ENCODE data around the gene FBXW9. TPM values are rescaled to one million over a fixed set of nuclear protein-coding genes. Genes with fewer than 3 reads are reported as not detected.
A peak's percentile ranks its signal among the peaks of the same experiment; 100 is the strongest.

Gene FBXW9
- total RNA-seq, 2 donors from 2014 or later = 1.8 TPM

DNA sequence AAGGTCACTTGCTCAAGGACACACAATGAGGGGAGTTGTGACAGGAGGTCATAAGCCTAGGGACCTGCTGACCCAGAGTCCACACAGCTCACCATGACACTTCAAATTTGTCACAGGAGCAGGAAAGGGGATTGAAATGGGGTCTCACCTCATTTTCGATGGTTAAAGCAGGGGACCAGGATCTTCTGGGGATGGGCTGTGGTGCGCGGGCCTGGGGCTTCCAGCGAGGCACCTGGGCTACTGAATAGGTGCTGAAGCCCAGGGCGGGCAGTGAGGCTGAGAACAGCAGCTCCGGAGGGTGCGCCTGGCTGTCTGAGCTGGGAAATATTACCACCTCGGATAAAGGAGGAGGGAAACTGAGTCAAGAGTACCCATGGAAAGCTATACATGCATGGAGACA is 40.9 kb downstream of the FBXW9 start:
- TF ChIP-seq, protein P1, sequence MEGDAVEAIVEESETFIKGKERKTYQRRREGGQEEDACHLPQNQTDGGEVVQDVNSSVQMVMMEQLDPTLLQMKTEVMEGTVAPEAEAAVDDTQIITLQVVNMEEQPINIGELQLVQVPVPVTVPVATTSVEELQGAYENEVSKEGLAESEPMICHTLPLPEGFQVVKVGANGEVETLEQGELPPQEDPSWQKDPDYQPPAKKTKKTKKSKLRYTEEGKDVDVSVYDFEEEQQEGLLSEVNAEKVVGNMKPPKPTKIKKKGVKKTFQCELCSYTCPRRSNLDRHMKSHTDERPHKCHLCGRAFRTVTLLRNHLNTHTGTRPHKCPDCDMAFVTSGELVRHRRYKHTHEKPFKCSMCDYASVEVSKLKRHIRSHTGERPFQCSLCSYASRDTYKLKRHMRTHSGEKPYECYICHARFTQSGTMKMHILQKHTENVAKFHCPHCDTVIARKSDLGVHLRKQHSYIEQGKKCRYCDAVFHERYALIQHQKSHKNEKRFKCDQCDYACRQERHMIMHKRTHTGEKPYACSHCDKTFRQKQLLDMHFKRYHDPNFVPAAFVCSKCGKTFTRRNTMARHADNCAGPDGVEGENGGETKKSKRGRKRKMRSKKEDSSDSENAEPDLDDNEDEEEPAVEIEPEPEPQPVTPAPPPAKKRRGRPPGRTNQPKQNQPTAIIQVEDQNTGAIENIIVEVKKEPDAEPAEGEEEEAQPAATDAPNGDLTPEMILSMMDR (IDR thresholded peaks at IDR 0.05) = no peak
- H3K9me3 ChIP-seq = no peaks in the 10 kb centered on the region
- no peaks in the 10 kb centered on the region for H3K4me1 ChIP-seq
- H3K27ac ChIP-seq = no peak overlapping the region
- H3K36me3 ChIP-seq = peaks cover 21% of the 10 kb centered on the region
- H3K27me3 ChIP-seq = no peaks in the 10 kb centered on the region
- DNase-seq (ENCODE audit: low spot score) = no peak
- no peak overlapping the region for H3K4me3 ChIP-seq

DNA sequence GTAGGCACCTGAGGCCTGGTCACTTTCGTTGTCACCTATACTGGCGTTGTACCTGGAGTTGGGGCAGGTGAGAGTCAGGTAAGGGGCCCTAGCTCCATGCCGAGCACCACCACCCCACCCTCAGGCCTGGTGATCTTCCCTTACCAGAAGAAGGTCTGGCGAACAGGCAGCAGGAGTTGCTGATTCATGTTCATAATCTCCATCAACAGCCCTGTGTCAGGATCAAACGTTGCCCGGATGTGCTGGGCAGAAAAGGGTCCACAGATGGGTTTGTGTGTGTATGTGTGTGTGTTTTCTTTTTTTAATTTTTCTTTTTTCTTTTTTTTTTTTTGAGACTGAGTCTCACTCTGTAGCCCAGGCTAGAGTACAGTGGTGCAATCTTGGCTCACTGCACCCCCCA is 44.2 kb downstream of the FBXW9 start:
- TF ChIP-seq, protein P1 (IDR thresholded peaks at IDR 0.05) = no peak
- no peak overlapping the region for H3K27ac ChIP-seq
- H3K9me3 ChIP-seq = no peaks in the 10 kb centered on the region
- peaks cover 17% of the 10 kb centered on the region for H3K36me3 ChIP-seq
- DNase-seq (ENCODE audit: low spot score) = no peak
- H3K4me3 ChIP-seq = no peak overlapping the region
- H3K27me3 ChIP-seq = no peaks in the 10 kb centered on the region
- H3K4me1 ChIP-seq = peaks cover 0 to 14% of the 10 kb centered on the region in 2 donors

DNA sequence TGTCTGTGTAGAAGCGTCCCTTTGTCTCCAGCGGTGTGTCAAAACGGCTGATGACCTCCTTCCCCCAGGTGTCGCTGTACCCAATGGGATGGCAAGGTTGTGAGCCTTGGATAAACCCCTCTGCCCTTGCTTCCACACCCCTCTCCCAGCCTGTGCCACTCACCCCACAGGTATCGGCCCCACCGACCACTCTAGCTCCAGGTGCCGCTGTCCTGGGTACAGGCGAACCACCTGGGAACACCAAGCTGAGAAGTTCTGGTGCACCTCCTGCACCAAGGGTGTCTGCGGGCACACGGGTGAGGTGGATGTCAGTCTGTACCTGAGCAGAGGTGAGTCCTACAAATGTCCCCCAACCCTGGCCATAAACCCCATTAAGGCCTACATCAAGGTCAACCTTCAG is 46.5 kb downstream of the FBXW9 start:
- no peaks in the 10 kb centered on the region for H3K9me3 ChIP-seq
- H3K4me1 ChIP-seq = peaks cover 0 to 14% of the 10 kb centered on the region in 2 donors

DNA sequence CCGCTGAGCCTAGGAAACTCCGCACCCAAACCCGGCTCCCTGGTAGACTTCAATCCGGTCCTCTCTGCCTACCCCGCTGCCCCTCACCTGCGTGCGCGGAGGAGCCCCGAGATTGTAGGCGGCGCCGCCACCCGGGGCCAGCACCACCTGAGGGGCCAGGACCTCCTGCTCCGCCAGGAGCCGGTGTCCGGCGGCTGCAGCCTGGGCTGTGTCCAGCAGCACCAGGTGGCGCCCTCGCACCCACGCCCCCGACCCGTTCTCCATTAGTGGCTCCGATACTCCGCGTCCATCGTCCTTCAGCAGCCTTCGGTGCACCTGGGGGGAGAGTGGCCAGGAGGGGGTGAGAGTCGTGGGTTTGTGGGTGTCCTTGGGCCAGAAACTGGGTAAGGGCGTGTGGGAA is 48.3 kb downstream of the FBXW9 start:
- TF ChIP-seq, protein P1 (IDR thresholded peaks at IDR 0.05) = peak in 1 of 2 donors; percentile 55
- peak overlapping the region; percentile 36 to 46 for H3K4me3 ChIP-seq
- no peak overlapping the region for H3K27ac ChIP-seq
- H3K36me3 ChIP-seq = no peaks in the 10 kb centered on the region
- no peaks in the 10 kb centered on the region for H3K9me3 ChIP-seq
- H3K27me3 ChIP-seq = no peaks in the 10 kb centered on the region
- H3K4me1 ChIP-seq = peaks cover 0 to 14% of the 10 kb centered on the region in 2 donors
- no peak for DNase-seq (ENCODE audit: low spot score)

More for the DNA sequence above, 46.5 kb downstream of the FBXW9 start:
- Histone ChIP-seq H3K27me3 (no peaks in the 10 kb centered on the region), H3K36me3 (peaks cover 3% of the 10 kb centered on the region), H3K4me3 (no peak overlapping the region), H3K27ac (no peak overlapping the region)
- TF ChIP-seq, protein P1 (IDR thresholded peaks at IDR 0.05) = no peak
- no peak for DNase-seq (ENCODE audit: low spot score)

DNA sequence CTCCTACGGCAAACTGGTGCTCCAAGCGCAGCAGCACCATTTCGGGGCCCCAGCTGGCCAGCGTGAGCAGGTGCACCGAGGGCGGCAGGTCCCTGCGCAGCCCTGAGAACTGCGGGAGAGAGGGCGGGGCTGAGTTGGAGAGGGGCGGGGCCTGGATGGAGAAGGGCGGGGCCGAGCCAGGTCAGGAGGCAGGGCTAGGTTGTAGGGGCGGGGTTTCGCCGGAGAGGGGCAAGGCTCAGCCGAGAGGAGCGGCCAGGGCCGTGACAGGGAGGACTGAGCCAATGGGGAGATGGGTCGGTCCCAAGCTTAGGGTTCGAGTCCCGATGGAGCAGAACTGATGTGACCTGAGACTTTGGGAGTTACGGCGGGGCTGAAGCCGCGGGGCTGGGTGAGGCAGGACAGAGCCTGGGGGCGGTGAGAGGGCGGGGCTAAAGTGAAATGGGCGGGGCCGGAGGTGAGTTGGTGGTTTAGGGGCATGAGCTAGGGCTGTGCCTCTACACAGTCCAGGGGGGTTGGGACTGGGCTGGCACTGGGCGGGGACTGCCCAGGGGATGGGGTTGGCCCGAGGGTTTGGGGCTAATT is 48.9 kb downstream of the FBXW9 start:
- Histone ChIP-seq H3K27ac (no peak overlapping the region), H3K4me1 (peaks cover 0 to 14% of the 10 kb centered on the region in 2 donors), H3K27me3 (no peaks in the 10 kb centered on the region), H3K9me3 (no peaks in the 10 kb centered on the region), H3K36me3 (no peaks in the 10 kb centered on the region), H3K4me3 (peak overlapping the region; percentile 36 to 46)
- TF ChIP-seq, protein P1 (IDR thresholded peaks at IDR 0.05) = no peak
- no peak for DNase-seq (ENCODE audit: low spot score)

DNA sequence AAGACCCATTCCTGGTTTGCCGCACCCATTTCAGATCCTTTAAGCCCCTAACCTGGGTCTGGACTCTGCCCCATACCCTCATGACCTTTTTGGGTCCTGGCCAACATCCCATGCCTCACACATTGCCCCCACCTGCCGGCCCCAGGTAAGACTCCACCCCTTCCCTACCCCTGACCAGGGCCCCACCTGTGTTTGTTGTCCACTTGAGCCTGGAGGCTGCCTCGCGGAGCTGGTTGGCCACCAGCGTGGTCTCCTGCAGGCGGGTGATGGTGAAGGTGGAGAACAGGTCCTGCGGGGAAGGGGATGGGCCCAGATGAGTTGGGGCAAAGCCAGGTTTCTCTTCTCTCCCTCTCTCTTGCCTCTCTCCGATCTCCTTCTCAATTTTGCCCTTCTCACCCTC is 49.4 kb downstream of the FBXW9 start:
- peaks cover 0 to 14% of the 10 kb centered on the region in 2 donors for H3K4me1 ChIP-seq
- no peaks in the 10 kb centered on the region for H3K9me3 ChIP-seq
- TF ChIP-seq, protein P1 (IDR thresholded peaks at IDR 0.05) = no peak
- H3K27ac ChIP-seq = no peak overlapping the region
- H3K36me3 ChIP-seq = no peaks in the 10 kb centered on the region
- H3K27me3 ChIP-seq = no peaks in the 10 kb centered on the region
- peak overlapping the region in 1 of 2 donors; percentile 46 for H3K4me3 ChIP-seq
- no peak for DNase-seq (ENCODE audit: low spot score)
